Nephron progenitor cell (in vitro differentiated cells): ENCODE measurements around the gene HACD2.

Source experiments
- DNase-seq: peaks from one replicate; pipeline ENCODE4 v3.0.0; 2021
- H3K27ac Mint-ChIP-seq: 2 replicates; pipeline ENCODE4 v1.8.0; 2021; ENCODE audit warnings: mild to moderate bottlenecking, moderate library complexity, mixed read lengths
- H3K27me3 Mint-ChIP-seq: 2 replicates; pipeline ENCODE4 v1.8.0; 2021; ENCODE audit warnings: mild to moderate bottlenecking, low read depth, mixed read lengths; ENCODE audit not compliant: poor library complexity
- H3K36me3 Mint-ChIP-seq: 2 replicates; pipeline ENCODE4 v1.8.0; 2021; ENCODE audit warnings: low read depth, mixed read lengths
- H3K4me1 Mint-ChIP-seq: 2 replicates; pipeline ENCODE4 v1.8.0; 2021; ENCODE audit warnings: mixed read lengths
- H3K4me3 Mint-ChIP-seq: 2 replicates; pipeline ENCODE4 v1.8.0; 2021; ENCODE audit warnings: mild to moderate bottlenecking, moderate library complexity, mixed read lengths
- H3K9me3 Mint-ChIP-seq: 2 replicates; pipeline ENCODE4 v1.8.0; 2021; ENCODE audit warnings: mild to moderate bottlenecking, moderate library complexity, mixed read lengths
- CTCF ChIP-seq: fragments of 200-600 bp; sonication (generic); IDR thresholded peaks from 2 replicates; pipeline ENCODE4 v1.5.0; 2021; ENCODE audit warnings: antibody characterized with exemption

The HACD2 gene

GRCh38 chr3:123597561-123597960, 12.7 kb upstream of the HACD2 start:
- Mint-ChIP-seq H3K36me3 (peaks cover 48% of the 10 kb centered on the region), H3K4me3 (no peak overlapping the region), H3K27me3 (no peaks in the 10 kb centered on the region), H3K27ac (no peak overlapping the region), H3K4me1 (no peaks in the 10 kb centered on the region), H3K9me3 (no peaks in the 10 kb centered on the region)
- TF ChIP-seq CTCF, result no peak
- DNase-seq, result no peak

GRCh38 chr3:123595396-123596180, 10.7 kb upstream of the HACD2 start:
- DNase-seq, result no peak
- Mint-ChIP-seq H3K9me3 (peaks cover 16% of the 10 kb centered on the region), H3K4me3 (no peak overlapping the region), H3K27ac (no peak overlapping the region), H3K36me3 (peaks cover 60% of the 10 kb centered on the region), H3K27me3 (no peaks in the 10 kb centered on the region), H3K4me1 (no peaks in the 10 kb centered on the region)
- no peak for TF ChIP-seq CTCF

GRCh38 chr3:123593381-123593780, 8.5 kb upstream of the HACD2 start:
- no peak overlapping the region for H3K27ac Mint-ChIP-seq
- H3K4me3 Mint-ChIP-seq, result no peak overlapping the region
- peaks cover 38% of the 10 kb centered on the region for H3K9me3 Mint-ChIP-seq
- peaks cover 62% of the 10 kb centered on the region for H3K36me3 Mint-ChIP-seq
- TF ChIP-seq CTCF, result no peak
- H3K27me3 Mint-ChIP-seq, result no peaks in the 10 kb centered on the region
- no peak for DNase-seq
- H3K4me1 Mint-ChIP-seq, result no peaks in the 10 kb centered on the region

GRCh38 chr3:123590685-123591450, 6.0 kb upstream of the HACD2 start:
- peaks cover 72% of the 10 kb centered on the region for H3K36me3 Mint-ChIP-seq
- no peak overlapping the region for H3K27ac Mint-ChIP-seq
- no peak for DNase-seq
- no peaks in the 10 kb centered on the region for H3K27me3 Mint-ChIP-seq
- no peak for TF ChIP-seq CTCF
- H3K4me1 Mint-ChIP-seq, result no peaks in the 10 kb centered on the region
- H3K9me3 Mint-ChIP-seq, result peaks cover 51% of the 10 kb centered on the region
- H3K4me3 Mint-ChIP-seq, result no peak overlapping the region

- no peak for TF ChIP-seq CTCF
- H3K36me3 Mint-ChIP-seq, result peaks cover 55% of the 10 kb centered on the region
- no peak overlapping the region for H3K4me3 Mint-ChIP-seq
- no peak overlapping the region for H3K27ac Mint-ChIP-seq
- H3K9me3 Mint-ChIP-seq, result peaks cover 51% of the 10 kb centered on the region
- peaks cover 16% of the 10 kb centered on the region for H3K4me1 Mint-ChIP-seq
- no peak for DNase-seq
- no peaks in the 10 kb centered on the region for H3K27me3 Mint-ChIP-seq
These were observed 2.5 kb upstream of the HACD2 start for GRCh38 chr3:123587401-123587800.
